ENCODE data around the gene JAG2. TPM values are rescaled to one million over a fixed set of nuclear protein-coding genes. Genes with fewer than 3 reads are reported as not detected.

Gene JAG2
- total RNA-seq, 4 donors from 2014 or later: 7.6 to 27.4 (median 11.9) TPM

DNA sequence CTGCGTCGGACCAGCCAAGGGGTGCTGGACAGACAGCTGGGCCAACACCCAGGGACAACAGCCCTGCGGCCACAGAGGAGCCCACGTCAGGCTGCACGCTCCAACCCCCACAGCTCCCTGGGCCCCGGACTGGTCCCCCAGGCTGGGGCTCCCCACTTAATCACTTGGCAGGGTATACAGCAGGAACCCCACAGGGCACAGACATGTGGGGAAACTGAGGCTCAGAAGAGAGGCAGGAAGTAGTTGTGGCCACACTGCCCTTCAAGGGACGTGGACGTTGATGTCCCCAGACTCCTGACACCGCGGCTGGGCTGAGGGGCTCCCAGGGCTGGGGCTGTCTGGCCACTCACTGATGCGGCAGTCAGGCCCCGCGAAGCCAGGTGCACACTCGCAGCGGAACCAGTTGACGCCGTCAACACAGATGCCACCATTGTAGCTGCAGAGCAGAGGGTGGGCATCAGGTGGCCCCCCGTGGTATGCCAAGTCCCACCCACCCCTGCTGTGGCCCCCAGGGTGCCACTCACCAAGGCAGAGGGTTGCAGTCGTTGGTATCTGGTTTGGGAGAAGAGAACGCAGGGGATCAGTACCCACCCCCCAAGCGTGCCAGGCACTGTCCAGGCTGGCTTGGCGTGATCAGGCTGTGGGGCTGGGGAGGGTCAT lies 21.5 kb downstream of the JAG2 start:
- Histone ChIP-seq H3K27ac (no peak overlapping the region), H3K27me3 (no peaks in the 10 kb centered on the region), H3K4me1 (no peaks in the 10 kb centered on the region), H3K4me3 (no peak overlapping the region), H3K36me3 (no peaks in the 10 kb centered on the region), H3K9me3 (no peaks in the 10 kb centered on the region)
- intact Hi-C loops (cut with DNase I; ENCODE audit: low total_unique reads): no loop called here
- DNase-seq: no peak
- no peak for TF ChIP-seq POLR2A (IDR thresholded peaks at IDR 0.05)
- TF ChIP-seq, protein P1, sequence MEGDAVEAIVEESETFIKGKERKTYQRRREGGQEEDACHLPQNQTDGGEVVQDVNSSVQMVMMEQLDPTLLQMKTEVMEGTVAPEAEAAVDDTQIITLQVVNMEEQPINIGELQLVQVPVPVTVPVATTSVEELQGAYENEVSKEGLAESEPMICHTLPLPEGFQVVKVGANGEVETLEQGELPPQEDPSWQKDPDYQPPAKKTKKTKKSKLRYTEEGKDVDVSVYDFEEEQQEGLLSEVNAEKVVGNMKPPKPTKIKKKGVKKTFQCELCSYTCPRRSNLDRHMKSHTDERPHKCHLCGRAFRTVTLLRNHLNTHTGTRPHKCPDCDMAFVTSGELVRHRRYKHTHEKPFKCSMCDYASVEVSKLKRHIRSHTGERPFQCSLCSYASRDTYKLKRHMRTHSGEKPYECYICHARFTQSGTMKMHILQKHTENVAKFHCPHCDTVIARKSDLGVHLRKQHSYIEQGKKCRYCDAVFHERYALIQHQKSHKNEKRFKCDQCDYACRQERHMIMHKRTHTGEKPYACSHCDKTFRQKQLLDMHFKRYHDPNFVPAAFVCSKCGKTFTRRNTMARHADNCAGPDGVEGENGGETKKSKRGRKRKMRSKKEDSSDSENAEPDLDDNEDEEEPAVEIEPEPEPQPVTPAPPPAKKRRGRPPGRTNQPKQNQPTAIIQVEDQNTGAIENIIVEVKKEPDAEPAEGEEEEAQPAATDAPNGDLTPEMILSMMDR (IDR thresholded peaks at IDR 0.05): no peak

DNA sequence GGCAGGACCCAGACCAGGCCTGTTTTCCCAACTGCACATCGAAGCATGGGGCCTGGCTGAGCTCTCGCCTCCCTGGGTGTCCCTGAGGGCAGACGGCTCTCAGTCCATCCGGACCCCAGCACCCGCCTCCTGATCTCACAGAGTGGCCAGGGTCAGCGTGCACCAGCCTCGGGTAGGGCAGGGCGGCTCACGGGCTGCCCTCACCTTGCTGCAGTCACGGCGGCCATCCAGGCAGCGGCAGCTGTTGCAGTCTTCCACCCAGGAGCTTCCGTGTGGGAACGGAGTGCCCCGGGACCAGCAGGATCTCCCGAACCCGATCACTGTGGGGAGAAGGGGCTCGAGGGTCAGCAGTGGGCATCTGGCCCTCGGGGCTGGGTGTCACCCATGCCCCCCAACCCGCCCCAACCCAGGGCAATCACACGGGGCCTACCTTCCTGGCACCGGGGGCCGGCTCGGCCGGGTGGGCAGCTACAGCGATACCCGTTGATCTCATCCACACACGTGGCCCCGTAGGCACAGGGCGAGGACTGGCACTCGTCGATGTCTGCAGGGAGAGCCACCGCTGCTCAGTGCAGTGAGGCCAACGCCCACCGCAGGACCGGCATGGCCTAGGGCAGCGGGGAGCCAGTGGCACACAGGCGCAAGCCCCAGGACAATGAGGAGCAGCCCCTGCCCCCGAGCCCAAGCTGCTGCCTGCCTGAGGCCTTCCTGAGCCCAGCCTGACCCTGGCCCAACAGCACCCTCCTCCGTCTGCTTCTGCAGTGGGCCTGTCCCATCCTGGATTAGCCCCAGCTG lies 22.2 kb downstream of the JAG2 start:
- Histone ChIP-seq H3K4me3 (no peak overlapping the region), H3K4me1 (no peaks in the 10 kb centered on the region), H3K36me3 (no peaks in the 10 kb centered on the region), H3K27me3 (no peaks in the 10 kb centered on the region), H3K9me3 (no peaks in the 10 kb centered on the region), H3K27ac (no peak overlapping the region)
- TF ChIP-seq, protein P1 (IDR thresholded peaks at IDR 0.05): no peak
- no peak for TF ChIP-seq POLR2A (IDR thresholded peaks at IDR 0.05)
- intact Hi-C loops (cut with DNase I; ENCODE audit: low total_unique reads): no loop called here
- no peak for DNase-seq

DNA sequence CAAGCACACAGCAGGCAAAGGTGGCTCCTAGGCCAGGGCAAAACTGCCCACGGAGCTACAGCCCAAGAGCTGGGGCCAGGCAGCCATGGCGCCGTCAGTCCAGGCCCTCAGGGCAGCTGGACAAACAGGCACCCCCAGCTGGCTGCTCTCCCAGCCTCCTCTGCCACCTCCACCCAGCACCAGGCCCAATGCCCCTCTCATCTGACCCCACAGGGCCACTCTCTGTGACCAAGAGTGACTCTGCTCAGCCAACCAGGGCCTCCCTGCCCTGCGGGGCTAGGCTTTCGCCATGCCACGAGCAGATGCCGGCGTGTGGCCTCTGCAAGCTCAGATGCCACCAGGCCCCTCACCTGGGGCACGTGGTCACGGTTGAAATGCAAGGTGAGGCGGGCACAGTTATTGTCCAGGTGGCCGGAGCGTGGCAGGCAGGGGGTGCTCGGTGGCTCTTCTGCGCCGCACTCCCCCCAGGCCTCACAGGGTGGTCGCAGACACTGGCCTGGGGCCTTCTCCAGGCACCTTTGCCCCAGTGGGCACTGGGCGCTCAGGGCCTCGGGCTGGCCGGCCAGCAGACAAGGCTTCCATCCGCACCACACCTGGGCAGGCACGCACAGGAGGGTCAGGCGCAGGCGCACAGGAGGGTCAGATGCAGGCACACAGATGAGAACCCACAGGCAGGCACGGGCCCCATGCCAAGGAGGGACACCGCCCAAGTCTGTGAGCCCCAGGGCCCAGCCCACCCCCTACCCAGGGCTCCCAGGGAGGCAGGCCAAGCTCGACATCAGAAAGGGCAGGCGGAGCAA lies 23.0 kb downstream of the JAG2 start:
- Histone ChIP-seq H3K27me3 (no peaks in the 10 kb centered on the region), H3K27ac (no peak overlapping the region), H3K4me3 (no peak overlapping the region), H3K36me3 (no peaks in the 10 kb centered on the region), H3K9me3 (no peaks in the 10 kb centered on the region), H3K4me1 (no peaks in the 10 kb centered on the region)
- TF ChIP-seq POLR2A (IDR thresholded peaks at IDR 0.05): no peak
- TF ChIP-seq, protein P1 (IDR thresholded peaks at IDR 0.05): no peak
- intact Hi-C loops (cut with DNase I; ENCODE audit: low total_unique reads): no loop called here
- DNase-seq: no peak

DNA sequence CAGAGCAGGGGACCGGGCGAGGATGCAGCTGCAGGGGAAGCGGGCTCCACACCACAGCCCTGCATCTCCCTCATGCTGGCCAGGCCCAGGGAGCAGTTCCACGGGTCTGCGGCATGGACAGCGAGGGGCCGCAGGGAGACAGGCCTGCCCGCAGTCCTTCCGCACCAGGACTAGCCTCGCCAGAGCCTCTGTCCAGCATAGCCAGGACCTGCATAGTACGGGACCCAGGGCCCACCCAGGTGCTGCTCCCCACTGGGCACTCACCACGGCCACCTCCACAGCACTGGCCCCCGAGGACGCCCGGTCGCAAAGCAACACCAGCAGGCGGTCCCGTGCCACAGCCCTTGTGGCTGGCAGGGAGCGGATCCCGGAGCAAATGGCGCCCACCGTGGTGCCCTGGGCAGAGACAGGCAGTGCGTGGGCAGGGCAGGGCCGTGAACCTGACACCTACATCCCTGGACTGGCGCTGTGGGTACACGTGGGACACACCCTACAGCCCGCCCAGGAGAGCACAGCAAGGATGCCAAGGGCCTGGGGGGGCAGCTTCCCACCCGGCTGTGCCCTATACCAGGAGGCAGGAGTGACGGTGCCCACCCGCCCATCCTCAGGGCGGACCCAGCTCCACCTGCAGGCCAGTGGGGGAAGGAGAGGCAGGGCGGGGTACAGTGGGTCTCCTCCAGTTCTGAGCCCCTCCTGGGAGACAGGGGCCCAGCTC lies 23.8 kb downstream of the JAG2 start:
- Histone ChIP-seq H3K9me3 (peaks cover 0 to 3% of the 10 kb centered on the region in 2 donors), H3K27ac (no peak overlapping the region), H3K36me3 (no peaks in the 10 kb centered on the region), H3K27me3 (no peaks in the 10 kb centered on the region), H3K4me1 (no peaks in the 10 kb centered on the region), H3K4me3 (no peak overlapping the region)
- TF ChIP-seq, protein P1 (IDR thresholded peaks at IDR 0.05): no peak
- TF ChIP-seq POLR2A (IDR thresholded peaks at IDR 0.05): no peak
- no peak for DNase-seq
- intact Hi-C loops (cut with DNase I; ENCODE audit: low total_unique reads): no loop called here
